Stimulated activated CD4-positive, alpha-beta T cell treated with anti-CD3 and anti-CD28 coated beads, TNF-alpha, amount 100 ng/mL, for 24 hours (primary cell): ENCODE measurements around the gene PPP2R1A.
A peak's percentile ranks its signal among the peaks of the same experiment; 100 is the strongest.
"Not testable (repeated sequence)": the region's sequence is repeated elsewhere in the genome, so short reads cannot be mapped to it uniquely, and the experiment has no call there.

Experiments
- DNase-seq, 3 experiments: peaks; one replicate each; pipeline ENCODE4 v3.0.0-alpha.2; 2020; ENCODE audit warnings: low read depth in 3 of 3

PPP2R1A gene

DNA sequence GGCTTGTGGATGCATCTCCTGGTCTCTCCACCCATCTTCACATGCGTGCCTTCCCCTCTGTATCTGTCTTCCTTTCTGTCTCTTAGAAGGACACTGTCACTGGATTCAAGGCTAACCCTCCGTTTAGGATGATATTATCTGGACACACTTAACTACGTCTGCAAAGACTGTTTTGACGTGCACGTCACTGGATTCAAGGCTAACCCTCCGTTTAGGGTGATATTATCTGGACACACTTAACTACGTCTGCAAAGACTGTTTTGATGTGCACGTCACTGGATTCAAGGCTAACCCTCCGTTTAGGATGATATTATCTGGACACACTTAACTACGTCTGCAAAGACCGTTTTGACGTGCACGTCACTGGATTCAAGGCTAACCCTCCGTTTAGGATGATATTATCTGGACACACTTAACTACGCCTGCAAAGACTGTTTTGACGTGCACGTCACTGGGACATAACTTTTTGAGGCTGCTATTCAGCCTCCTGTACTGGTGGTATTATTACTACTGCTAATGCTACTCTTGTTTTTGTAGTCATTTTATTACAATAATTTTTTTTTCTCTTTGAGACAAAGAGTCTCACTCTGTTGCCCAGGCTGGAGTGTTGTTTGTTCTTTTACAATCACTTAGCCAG is 11.0 kb downstream of the PPP2R1A start:
- DNase-seq = not testable (repeated sequence)

DNA sequence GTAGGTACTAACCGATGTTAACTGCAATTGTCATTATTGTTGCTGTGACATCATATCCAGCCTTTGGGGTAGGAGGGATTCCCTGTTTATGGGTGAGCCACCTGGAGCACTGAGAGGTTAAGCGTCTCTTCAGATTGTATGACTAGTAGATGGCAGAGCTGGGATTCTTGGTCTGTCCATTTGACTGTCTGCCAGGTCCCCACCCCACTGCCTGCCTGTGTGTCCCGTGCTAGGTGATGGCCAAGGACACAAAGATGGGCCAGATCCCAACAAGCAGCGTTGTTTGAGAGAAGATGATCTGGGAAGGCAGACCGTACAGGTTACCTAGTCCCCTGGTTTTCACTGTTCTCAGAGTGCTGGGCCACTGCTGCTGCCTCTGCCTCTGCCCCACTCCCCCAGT is 16.6 kb downstream of the PPP2R1A start:
- no peak for DNase-seq

DNA sequence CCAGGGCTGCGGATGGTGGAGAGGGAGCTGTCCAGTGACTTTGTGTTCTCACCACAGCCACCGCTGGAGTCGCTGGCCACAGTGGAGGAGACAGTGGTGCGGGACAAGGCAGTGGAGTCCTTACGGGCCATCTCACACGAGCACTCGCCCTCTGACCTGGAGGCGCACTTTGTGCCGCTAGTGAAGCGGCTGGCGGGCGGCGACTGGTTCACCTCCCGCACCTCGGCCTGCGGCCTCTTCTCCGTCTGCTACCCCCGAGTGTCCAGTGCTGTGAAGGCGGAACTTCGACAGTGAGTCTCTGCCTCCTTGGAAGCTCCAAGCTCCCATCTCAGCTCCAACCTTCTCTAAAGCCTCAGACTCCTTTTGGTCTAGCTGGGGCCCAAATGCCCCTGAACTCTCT is 21.4 kb downstream of the PPP2R1A start:
- DNase-seq = no peak

DNA sequence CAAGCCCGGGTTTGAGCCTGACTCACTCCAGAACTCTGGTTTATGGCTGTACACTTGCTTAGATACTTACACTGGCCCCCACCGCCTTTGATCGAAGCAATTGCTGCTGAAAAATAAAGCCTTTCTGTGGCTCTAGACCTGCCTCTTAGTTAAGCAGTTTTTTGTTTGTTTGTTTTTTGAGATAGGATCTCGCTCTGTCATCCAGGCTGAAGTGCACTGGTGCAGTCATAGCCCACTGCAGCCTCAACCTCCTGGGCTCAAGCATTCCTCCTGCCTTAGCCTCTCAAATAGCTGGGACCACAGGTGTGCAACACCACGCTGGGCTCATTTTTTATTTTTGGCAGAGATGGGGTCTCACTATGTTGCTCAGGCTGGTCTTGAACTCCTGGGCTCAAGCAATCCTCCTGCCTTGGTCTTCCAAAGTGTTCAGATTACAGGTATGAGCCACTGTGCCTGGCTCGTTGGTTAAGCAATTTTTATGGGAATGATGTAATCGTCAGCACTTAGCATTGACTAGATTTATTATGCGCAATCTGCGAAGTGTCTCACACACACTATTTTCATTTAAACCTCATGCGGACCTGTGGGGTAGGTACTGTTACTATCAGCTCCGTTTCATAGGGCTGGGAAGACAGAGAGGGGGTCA is 22.2 kb downstream of the PPP2R1A start:
- no peak for DNase-seq

DNA sequence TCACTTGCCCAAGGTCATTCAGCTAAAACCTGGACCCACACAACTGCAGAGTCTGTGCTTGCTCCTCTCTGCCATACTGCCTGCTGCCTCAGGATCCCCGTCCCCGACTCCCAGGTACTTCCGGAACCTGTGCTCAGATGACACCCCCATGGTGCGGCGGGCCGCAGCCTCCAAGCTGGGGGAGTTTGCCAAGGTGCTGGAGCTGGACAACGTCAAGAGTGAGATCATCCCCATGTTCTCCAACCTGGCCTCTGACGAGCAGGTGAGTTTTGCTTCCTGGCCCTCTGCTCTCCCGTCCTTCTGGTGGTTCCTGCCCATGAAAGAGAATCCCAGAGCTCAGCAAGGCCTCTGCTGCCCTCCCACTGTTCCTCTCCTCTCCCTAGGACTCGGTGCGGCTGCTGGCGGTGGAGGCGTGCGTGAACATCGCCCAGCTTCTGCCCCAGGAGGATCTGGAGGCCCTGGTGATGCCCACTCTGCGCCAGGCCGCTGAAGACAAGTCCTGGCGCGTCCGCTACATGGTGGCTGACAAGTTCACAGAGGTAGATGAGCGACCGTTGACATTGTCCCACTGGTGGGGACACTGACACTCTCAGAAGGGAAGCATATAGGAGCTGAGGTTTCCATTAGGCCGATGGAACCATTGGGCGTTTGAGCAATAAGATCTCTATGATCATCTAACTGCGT is 22.9 kb downstream of the PPP2R1A start:
- no peak for DNase-seq

DNA sequence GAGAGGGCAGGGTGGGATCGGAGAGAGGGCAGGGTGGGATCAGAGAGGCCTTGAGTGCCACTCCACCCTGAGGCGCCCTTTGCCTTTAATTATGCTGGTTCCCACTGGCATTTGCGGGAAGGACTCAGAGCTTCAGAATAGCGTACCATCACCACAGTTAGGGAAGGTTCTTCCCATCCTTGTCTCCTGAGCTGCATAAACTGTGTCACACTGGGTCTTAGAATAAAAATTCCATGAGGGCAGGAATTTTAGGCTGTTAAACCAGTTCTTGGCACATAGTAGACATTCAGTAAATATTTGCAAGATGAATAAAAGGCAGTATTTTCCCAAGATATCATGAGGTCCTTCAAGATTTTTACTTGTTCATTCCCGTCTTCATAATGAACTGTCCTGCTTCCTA is 24.4 kb downstream of the PPP2R1A start:
- no peak for DNase-seq

DNA sequence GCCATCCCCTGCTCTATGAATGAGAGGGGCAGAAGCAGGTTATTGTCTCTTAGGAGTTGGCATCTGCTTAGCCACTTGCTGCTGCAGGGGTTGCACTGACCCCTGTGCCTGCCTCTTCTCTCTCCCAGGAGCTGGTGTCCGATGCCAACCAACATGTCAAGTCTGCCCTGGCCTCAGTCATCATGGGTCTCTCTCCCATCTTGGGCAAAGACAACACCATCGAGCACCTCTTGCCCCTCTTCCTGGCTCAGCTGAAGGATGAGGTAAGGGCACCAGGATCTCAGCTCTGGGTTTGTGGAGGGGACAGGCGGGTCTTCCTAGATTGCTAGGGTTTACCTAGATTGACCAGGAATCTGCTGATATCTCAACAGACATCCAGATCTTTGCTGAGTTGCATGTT is 26.5 kb downstream of the PPP2R1A start:
- no peak for DNase-seq

DNA sequence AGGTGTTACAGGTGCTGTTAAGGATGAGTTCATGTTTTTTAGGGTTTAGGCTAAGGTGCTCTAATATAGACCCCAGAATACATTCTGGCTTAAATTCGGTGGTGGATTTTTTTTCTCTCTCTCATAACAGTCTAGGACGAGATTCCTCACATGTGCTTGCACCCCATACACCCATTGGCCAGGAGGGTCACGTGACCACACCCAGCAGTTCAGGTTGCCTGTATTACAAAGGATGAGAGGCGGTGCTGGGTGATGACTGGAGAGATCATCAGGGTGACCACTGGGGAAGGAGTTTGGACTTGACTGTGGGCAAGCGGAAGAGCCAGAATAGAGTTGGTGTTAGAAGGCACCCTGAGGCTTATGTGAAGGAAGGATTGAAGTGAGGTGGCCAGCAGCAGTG is 27.7 kb downstream of the PPP2R1A start:
- no peak for DNase-seq

DNA sequence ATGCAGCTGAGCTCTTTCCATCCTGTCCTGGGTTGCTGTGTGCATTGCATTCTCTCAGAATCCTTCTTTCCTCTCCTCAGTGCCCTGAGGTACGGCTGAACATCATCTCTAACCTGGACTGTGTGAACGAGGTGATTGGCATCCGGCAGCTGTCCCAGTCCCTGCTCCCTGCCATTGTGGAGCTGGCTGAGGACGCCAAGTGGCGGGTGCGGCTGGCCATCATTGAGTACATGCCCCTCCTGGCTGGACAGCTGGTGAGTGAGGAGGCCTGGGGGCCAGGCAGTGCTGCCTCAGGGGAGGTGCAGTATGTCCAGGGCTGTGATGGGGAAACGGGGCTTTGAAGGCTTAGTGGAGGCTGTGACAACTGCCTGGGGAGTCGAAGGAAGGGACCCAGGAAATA is 29.8 kb downstream of the PPP2R1A start:
- no peak for DNase-seq

DNA sequence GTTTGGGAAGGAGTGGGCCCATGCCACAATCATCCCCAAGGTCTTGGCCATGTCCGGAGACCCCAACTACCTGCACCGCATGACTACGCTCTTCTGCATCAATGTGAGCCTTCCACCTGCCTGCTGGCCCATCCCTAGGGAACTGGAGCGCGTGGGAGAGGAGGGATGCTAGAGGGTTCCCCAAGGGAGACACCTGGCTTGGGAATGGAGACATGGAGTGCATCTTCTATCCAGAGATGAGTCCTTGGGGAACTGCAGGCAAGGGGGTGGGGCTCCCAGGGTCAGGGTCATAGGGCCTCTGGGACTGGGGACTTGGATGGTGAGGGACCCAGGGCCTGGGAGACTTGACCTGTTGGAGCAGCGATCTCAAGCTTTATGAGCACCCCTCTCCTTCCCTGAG is 31.2 kb downstream of the PPP2R1A start:
- DNase-seq = no peak

DNA sequence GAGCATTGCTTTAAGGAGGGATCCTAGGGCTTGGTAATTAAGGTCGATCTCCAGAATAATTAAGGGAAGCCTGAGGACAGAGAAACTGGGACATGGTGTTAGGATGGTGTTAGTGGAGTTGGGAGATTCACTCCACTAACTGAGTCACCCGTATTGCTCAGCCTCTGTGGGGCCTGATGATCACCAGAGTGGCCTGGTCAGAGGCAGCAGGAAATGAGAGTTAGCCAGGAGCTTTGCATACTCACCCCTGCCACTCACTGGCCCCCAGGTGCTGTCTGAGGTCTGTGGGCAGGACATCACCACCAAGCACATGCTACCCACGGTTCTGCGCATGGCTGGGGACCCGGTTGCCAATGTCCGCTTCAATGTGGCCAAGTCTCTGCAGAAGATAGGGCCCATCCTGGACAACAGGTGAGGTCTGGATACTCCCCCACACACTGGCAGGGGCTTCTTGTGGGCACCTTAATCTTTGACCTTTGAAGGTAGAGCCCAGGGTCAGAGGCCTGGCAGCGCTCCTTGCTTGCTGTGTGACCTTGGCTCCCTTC is 32.1 kb downstream of the PPP2R1A start:
- no peak for DNase-seq

DNA sequence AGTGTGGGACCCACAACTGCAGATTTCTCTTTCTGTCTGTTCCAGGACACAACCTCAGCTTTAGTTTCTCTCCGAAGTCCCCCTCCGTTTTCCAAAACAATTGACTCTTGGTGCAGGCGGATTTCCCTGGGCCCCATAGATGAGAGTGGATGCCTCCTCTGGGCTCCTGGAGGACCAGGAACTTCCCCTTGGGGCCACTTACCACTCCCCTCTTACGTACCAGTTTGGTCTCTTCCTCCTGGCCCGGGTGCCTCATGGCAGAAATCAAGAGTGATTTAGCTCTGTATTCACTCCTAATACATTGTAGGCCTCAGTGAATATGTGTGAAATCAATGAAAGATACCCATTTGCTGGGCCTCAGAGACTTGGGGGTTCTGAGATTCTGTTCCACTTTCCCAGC is 34.4 kb downstream of the PPP2R1A start:
- DNase-seq = no peak

DNA sequence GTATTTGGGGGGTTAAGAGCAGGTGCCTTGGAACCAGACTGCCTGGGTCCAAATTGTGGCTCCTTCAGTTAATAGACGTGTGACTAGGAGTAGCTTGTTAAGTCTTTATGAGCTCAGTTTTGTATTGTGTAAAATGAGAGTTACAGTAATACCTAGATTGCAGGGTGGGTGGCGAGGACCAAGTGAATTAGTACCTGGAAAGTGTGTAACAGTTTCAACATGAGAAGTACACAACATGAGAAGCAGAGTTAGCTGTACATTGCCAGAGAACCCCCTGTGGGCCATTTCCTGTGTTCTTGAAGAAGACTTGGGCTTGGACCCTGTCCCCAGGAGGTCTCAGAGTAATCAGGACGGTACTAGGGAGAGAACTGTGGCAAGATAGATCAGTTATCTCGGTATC is 36.8 kb downstream of the PPP2R1A start:
- no peak for DNase-seq

DNA sequence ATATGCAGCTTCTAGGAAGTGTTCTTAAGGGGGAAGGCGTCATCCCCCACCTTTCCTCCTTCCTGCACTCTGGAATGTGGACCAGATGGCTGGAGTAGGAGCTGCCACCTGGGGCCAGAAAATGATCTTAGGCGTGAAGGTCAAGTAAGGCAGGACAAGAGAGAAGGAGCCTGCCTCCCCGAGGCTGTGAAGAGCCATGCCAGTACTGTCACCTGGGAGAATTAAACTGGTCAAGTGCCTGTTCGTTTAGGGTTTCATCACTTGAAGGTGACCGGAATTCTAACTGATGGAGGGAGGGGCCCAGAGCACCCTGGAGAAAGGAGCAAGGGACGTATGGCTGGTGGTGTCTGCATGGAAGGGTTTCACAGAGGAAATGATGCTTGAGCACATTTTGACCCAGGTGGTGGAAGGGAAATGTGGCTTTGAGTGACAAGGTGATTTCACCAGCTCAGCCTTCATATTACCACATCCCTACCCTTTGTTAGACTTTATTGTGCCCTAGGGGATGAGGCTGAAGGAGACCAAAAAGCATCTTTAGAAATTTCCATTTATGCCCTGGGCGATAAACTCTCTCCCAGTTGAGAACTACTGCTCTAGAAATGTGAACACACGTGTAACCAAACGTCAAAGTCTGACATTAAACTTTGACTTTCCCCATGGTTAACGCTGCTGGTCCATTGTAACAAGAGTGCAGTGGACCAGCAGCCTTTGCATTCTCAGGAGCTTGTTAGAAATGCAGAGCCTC is 37.5 kb downstream of the PPP2R1A start:
- DNase-seq = no peak

DNA sequence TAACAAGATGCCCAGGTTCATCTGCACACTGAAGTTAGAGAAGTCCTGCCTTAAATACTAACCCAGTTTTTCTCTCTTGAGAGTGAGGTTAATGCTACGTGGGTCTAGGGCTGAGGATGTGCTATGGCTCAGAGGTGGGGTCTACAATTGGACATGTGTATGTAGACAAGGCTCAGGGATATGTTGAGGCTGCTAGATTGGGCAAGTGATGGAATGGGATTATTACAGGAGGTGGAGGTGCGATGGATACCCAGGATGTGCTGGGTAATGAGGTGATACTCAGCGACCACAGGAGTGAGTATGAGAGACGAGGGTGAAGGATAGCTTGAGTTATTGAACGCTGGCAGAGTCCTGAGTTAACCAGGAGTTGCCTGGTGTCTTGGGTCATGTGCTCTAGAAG is 38.1 kb downstream of the PPP2R1A start:
- DNase-seq = no peak

DNA sequence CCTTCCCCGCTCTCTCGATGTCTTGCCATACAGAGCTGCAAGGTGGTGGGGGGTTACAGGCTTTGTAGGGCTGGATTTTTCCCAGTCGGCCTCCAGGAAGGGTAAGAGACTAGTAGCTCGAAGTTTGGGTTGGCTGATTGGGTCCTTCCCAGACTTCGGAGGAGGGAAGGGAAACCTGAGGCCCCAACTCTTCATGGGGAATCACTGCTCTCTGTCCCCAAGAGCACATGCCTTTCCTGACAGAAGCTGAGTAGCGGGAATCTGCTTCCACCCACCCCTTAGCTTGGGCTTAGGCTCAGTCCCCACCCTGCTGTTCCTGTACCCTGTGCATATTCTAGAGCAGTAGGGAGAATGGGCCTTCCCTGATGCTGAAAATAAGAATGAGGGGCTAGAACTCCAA is 39.7 kb downstream of the PPP2R1A start:
- DNase-seq = no peak

DNA sequence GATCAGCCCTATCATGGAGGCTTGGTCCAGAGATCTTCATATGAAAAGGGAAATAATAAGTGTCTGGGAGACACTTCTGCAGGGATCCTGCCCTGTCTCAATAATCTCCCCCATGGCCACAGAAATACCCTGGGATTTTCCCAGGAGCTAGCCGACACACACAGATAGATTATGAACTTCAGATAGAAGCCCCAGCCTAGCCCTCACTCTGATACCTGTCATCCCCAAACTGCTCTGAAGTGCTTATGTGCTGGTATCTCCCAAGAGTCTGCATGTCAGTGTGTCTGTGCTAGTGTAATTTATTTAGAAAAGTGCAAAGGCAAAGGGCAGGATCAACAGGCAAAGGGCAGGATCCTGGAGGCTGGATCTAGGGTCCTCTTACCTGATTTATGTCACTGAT is 40.8 kb downstream of the PPP2R1A start:
- no peak for DNase-seq

DNA sequence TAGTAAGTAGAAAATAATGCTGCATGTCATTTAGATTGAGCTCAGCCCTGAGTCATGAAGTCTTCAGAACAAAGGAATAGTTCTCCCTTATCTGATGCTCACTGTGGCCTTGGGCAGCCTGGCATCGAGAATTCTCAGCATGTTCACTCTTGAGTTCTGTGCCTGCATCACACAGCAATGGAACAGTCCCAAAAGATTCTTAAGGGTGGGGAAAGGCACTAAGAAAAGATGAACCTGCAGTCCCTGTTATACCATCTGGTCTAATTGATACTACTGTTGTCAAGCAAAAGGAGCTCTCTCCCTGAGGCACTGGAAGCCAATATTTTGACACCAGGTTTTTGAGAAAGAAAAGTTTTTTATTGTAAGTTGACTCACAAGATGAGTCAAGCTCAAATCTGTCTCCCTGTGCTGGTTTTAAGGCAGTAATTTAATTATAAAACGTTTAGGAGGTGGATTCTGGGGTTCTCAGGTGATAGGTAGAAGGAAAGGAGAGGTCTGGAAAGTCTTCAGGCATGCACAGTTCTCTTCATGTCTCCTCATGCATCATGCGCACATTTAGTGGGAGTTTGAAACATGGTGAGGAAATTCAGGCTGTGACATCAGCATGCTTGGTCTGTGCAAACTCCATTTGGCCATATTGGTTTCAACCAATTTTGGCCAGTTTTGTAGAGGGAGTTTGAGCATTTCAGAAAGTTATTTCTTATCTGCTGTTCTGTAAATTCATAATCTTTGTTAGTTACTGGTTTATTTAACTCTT is 41.5 kb downstream of the PPP2R1A start:
- no peak for DNase-seq

DNA sequence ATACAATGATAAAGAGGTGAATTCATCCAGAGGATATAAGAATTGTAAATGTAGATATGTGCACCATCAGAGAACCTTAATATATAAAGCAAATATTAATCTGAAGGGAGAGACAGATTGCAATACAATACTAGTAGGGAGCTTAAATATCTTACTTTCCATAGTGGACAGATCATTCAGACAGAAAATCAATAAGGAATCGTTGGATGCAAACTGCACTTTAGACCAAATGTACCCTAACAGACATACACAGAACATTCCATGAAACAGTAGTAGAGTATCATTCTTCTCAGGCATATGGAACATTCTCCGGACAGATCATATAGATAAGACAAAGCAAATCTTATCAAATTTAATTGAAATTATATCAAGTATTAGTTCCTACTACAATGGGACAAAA is 44.6 kb downstream of the PPP2R1A start:
- no peak for DNase-seq

DNA sequence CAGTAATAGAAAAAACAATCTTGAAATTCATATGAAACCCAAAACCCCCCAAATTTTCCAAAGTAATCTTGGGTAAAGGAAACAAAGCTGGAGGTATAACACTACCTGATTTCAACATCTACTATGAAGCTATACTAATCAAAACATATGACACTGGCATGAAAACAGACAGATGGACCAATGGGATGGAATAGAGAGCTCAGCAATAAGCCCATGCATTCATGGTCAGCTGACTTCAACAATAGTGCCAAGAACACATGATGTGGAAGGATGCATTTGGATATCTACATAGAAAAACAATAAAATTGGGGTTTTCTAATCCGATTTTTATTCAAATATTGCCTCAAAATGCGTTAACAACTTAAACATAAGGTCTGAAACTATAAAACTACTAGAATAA is 47.3 kb downstream of the PPP2R1A start:
- DNase-seq = no peak

DNA sequence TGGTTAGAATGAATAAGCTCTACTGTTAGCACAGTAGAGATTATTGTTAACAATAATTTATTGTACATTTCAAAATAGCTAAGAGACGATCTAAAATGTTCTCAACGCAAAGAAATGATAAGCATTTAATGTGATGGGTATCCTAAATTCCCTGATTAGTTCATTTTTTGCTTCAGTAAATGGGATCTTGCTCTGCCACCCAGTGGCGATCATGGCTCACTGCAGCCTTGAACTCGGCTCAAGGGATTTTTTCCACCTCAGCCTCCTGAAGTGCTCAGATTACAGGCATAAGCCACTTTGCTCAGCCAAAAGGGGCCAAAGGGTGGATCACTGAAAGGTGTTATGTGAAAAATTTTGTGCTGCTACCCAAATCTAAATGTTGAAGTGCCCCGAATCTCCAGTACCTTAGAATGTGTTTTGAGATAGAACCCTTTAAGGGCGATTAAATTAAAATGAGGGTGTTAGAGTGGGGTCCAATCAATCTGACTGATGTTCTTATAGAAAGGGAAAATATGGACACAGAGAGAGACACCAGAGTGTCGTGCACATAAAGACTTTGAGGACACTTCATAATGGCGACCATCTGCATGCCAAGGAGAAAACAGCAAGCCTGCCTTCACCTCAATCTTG is 48.0 kb downstream of the PPP2R1A start:
- peak; percentile 16 to 42 (median 20) for DNase-seq
